ENCODE data around the gene CLEC12A.
"Not testable (repeated sequence)": the region's sequence is repeated elsewhere in the genome, so short reads cannot be mapped to it uniquely, and the experiment has no call there.

Gene CLEC12A

DNA sequence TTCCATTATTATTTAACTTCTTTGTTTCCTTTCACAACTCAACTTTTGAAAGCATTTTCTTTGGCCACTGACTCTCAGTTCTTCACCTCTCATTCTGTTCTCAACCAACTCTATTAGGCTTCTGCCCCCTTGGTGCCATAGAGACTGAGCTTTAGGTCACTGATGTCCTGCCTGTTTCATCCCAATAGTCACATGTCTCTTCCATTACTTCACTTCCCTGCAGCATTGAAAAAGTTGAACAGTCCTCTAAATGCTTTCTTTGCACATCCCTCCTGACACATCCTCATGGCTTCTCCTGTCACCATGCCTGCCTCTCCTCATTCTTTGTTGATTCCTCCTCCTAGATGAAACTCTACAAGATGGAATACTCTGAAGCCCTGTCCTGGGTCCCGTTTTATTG, 2.7 kb downstream of the CLEC12A start:
- DNase-seq = no peak

DNA sequence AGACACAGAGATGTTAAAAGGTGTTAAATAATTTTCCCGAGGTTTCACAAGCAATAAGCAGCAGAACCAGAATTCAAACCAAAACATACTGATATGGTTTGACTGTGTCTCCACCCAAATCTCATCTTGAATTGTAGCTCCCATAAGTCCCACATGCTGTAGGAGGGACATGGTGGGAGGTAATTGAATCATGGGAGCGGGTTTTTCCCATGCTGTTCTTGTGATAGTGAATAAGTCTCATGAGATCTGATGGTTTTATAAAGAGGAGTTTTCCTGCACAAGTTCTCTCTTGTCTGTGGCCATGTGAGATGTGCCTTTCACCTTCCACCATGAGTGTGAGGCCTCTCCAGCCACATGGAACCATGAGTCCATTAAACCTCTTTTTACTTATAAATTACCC, 3.5 kb downstream of the CLEC12A start:
- not testable (repeated sequence) for DNase-seq

DNA sequence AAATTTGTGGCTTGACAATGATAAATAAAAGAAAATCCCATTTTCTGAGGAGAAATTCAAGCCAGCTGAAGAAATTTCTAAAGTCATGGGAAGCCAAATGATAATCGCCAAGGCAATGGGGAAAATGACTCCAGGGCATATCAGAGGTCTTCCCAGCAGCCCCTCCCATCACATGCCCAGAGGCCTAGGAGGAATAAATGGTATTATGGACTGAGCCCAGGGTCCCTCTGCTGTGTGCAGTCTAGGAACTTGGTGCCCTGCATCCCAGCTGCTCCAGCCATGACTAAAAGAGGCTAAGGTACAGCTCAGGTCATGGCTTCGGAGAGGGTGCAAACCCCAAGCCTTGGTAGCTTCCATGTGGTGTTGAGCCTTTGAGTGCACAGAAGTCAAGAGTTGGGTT, 4.4 kb downstream of the CLEC12A start:
- no peak for DNase-seq

DNA sequence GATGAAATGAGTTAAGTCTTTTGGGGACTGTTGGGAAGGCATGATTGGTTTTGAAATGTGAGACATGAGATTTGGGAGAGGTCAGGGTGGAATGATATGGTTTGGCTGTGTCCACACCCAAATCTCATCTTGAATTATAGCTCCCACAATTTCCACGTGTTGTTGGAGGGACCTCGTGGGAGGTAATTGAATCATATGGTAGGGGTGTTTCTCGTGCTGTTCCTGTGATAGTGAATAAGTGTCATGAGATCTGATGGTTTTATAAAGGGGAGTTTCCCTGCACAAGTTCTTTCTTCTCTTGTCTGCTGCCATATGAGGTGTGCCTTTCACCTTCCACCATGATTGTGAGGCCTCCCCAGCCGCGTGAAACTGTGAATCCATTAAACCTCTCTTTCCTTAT, 5.4 kb downstream of the CLEC12A start:
- DNase-seq = not testable (repeated sequence)

DNA sequence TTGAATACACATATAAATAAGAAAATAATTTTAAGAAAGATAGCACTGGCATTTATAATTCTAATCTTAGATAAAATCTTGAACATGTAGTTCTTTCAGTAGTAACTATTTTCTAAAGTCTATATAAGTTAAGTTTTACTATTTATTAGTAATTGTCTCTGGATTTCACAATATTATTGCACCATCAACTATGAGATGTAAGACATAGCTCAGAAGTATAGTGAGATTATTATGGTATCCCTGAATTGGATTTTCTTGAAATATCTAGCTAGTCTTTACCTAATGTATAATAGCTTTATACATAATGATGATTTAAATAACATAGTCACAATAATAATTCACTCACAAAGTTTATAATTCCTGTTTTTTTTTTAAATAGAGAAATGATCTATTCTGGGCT, 6.7 kb downstream of the CLEC12A start:
- DNase-seq = no peak

DNA sequence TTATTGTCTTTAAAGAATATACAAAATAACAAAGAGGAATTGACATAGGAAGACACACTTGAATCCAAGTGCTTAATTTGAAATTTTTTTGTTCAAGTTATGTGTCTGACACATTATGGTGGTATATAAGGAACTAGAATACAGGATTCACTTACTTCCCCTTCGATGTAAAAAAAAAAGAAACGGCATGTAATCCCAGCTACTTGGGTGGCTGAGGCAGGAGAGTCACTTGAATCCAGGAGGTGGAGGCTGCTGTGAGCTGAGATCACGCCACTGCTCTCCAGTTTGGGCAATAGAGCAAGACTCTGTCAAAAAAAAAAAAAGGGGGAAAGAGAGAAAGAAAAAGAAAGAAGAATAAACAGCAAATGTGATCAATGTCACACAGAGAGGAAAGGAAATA, 8.9 kb downstream of the CLEC12A start:
- DNase-seq = no peak

DNA sequence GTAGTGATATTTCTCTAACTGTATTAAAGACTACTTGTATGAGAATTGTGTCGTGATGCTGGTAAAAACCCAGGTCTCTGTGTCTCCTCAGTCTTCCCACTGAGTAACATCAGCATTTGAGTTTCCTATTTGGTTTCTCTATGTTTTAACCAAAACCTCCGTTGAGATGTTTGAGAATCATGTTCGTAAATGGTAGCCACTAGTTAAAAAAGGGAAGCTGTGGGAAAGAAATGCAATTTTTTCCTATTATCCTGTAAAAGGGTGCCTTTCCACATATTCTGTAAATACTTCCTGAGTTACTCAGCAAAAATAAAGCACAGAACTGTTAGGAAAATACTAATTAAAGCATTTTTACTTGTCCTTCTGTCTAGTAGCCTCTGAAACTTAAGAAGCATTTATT, 20.7 kb downstream of the CLEC12A start:
- DNase-seq = no peak

DNA sequence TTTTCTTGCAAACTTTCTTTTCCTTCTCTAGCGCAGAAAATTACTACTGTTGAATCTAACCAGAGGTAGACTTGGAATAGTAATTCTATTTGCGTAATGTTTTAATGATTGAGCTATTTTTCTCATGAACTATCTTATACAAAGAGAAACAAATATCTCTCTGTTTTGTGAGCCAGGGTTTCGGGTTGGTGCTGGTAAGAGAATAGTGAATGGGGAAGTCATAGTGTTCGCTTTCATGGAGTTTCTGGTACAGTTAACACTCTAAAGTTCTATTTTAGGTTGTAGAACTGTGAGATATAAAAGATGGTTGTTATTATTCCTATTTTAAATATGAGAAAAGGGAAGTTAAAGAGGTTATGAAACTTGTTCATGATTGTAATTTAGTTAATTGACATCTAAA, 21.1 kb downstream of the CLEC12A start:
- DNase-seq = no peak

DNA sequence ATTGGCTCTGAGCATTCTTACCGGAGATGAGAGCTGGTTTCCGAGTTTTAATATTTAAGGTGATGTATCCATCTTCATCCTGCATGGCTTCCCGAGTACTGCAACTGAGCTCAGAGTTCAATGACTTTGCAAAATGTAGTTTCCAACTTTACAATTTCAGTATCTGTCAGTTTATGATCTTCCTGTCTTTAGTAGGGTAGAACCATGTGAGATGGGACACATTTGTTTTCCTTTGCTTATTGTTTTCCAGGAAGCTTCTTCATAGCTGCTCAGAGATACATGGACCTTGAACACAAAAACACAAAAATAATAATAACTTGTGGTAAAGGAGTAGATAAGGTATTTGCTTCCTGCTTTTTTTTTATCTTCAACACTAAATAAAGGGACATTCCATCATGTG, 27.8 kb downstream of the CLEC12A start, which contains the start of gene CLEC1B:
Gene CLEC1B, minus strand, starts transcription at position 106 of the 400 bp plus-strand sequence. Its CDS starts 21 bp downstream, at position 85.
- DNase-seq = no peak

DNA sequence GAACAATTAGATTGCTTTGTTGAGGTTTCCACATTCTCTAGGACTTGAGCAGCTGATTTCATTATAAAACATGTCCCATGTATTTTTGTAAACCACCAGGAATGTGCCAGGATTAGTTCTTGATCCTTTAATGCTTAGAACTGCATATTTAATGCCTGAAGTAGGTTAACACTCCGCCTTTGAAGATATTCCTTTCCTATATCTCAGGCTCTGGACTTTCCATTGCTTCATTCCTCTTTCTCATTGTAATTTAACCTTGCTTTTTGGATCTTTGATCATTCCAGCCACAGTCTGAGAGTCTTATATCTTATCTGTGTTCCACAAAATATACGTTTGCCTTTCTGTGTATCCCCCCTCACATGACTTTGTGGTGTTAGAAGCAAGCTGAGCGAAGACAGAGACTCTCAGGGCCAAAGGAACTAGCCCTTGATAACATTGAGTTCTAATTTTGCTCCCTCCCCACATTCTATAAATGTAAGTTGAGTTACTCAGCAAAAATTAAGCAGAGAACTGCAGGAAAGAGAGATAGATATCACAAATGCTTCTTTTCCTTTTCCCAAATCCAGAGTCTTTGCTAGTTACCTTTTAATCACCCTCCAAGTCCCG, 30.1 kb downstream of the CLEC12A start:
- DNase-seq = no peak

DNA sequence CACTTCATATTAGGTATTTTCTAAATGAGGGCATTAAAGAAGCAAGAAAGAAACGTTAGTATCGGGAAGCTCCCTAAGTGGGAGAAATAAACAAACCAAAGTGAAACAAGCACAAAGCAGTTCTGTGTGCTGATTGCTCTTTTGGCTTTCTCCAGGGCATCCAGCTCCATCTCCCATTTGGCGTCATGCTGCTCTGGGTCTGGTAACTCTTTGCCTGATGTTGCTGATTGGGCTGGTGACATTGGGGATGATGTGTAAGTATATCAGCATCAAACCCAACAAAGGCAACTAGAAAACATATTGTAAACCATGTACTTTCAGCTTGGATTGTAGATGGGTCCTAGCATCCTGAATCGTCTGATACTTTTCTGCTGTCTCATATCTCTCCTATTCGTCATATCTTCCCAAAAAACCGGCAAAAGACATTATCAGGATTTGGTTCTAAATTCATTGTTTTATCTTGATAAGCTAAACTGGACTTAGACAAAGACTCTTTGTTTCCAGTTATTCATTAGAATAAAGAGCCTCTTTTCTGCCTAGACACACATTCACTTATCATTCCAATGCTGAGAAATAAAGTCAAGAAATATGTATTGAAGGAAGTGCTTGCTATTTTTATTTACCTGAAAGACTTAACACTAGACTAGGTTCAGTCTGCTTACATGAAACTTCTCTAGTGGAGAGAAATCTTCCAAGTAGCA, 41.6 kb downstream of the CLEC12A start:
- DNase-seq = no peak

DNA sequence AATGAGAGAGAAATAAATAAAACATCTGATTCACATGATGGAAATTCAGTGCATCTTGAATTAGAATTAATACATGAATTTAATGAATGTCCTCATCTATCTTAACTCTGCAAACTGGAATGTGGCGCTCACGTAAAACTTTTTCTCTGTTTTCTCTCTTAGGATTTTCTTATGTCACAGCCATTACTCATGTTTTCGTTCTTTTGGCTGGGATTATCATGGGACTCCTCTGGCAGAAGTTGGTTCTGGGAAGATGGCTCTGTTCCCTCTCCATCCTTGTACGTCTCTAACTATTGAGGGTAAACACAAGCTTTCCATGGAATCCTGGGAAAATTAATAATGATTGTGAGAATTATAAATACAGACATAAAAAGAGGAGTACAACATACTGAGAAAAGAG, 44.2 kb downstream of the CLEC12A start:
- no peak for DNase-seq

DNA sequence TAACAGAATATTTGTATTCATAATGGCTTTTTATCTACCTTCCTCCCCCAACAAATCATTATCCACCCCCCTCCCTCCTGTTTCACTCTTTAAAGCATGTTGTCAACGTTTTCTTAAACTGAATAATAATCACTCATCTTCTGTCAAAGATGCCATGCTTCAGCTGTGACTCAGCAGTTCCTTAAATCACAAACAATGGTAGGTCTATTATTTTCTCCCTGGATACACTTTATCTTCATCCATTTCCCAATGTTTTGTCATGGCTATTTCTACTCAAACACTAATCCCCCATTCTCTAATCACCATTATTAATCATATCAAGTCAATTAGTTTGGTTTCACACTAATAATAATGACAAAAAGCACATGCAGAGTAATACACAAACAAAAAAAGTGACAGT, 45.7 kb downstream of the CLEC12A start:
- peak in 1 of 5 experiments; percentile 8 for DNase-seq

DNA sequence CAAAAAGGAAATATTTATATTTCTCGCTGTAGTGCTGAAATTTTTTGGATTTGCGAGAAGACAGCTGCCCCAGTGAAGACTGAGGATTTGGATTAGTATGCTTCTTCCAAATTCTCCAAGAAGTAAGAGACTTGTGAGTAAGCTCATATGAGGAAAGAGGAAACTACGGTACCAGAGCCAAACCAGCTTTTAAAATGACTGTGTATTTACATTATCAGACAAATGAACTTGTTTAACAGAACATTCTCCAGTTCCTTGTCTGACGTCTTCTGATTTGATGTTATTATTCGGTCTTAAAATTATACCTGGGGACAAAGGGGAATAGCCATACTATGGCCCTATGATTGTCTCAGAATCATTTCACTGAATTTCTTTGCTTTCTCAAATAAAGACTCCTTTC, 47.2 kb downstream of the CLEC12A start:
- no peak for DNase-seq

DNA sequence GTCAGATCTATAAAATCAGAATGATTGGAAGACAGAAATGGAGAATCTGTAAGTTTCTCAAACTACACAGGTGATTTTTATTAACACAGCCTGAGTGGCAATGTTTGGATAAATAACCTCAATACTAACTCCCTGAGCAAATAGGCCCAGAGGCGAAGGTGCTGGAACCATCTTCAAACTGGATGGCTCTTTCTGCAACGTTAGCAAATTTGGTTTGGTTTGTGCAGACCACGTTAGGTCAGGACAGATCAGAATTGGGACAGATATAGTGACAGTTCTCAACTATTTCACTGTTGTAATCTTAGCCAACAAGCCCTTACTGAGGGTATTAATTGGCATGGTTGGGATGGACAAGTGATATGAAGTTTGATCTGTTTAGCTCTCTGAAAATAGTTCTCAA, 50.1 kb downstream of the CLEC12A start:
- no peak for DNase-seq

DNA sequence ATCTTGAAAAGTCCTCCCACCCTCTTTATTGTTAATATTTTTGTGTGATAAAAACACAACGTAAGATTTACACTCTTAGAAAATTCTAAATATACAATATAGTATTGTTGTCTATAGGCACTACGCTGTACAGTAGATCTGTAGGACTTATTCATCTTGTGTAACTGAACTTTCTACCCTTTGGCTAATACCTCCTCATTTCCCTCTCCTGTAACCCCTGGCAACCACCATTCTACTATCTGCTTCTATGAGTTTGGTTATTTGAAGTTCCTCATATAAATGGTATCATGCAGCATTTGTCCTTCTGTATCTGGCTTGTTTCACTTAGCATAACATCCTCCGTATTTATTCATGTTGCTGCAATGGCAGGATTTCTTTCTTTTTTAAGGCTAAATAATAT, 54.0 kb downstream of the CLEC12A start:
- DNase-seq = no peak

DNA sequence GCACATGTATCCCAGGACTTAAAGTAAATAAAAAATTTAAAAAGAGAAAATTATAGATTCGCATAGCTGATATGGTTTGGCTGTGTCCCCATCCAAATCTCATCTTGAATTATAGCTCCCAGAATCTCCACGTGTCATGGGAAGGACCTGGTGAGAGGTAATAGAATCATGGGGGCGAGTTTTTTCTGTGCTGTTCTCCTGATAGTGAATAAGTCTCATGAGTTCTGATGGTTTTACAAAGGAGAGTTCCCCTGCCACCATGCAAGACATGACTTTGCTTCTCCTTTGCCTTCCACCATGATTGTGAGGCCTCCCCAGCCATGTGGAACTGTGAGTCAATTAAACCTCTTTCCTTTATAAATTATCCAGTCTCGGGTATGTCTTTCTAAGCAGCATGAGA, 55.5 kb downstream of the CLEC12A start:
- DNase-seq = not testable (repeated sequence)

DNA sequence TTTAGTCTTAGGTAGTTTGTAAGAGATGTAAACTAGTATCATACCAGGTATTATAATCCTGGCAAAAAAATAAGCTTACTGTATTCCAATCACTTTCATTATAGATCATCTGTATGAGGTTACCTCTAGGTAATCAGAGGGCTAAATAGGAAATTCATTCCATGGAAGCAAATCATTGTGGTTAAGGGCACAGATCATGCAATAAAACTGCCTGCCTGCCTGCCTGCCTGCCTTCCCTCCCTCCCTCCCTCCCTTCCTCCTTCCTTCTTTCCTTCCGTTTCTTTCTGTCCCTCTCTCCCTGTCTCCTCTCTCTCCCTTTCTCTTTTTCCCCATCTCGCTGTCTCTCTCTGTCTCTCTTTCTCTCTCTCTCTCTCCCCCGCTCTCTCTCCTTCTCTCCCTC, 56.1 kb downstream of the CLEC12A start:
- DNase-seq = no peak

DNA sequence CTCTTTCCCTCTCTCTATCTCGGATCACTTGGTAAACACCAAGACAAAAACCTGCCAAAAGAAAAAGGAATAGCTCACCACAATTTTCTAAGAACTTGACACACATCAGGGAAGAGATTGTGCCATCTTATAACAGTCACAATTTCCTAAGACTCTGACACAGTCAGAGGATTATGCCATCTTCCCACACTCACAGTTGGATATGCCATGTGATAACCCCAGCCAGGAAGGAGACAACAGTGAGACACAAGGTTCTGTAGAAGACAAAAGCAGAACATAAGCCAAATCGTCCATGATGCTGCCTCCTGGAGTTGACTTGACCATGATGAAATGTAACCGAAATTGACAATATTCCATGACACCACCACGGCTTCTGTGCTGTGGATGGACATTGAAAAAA, 56.5 kb downstream of the CLEC12A start:
- DNase-seq = no peak

DNA sequence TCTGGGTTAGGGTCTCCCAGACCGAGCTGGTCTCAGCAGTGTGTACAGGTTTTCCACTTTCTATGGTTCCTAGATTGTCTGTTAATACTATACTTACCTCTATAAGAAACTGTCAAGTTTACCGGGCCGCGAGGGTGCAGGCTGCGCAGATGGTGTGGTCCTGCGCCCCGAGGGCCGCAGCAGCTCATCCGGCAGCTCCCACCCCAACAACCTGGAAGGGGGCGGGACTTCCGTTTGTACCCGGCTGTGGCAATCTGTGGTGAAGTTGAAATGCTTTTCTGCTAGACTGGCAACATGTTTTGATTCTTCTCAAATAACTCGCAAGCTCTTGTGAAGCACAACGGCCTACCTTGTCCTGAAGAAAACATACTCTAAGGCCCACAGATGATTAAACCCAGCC, 59.2 kb downstream of the CLEC12A start, which contains the start of gene CLEC9A:
Gene CLEC9A, plus strand, starts transcription at position 237 of the 400 bp plus-strand sequence. CDS start 22,006 bp downstream, outside the sequence.
- no peak for DNase-seq

DNA sequence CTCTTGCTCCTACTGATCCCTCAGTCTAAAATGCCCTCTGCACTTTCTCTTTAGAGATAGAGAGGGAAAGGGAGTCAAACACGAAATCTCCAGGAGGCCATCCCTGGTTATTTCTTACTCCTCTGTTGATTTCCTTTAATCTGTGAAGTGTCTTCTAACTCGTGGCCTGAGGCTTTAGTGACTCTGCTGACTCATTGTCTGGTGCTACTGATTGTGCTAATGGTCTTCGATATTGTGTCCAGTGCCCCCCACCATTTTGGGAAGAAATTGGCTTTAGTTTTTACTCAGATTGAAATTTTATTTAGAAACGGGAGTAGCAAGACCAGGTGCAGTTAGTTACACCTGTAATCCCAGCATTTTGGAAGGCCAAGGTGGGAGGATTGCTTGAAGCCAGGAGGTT, 60.1 kb downstream of the CLEC12A start:
- no peak for DNase-seq

DNA sequence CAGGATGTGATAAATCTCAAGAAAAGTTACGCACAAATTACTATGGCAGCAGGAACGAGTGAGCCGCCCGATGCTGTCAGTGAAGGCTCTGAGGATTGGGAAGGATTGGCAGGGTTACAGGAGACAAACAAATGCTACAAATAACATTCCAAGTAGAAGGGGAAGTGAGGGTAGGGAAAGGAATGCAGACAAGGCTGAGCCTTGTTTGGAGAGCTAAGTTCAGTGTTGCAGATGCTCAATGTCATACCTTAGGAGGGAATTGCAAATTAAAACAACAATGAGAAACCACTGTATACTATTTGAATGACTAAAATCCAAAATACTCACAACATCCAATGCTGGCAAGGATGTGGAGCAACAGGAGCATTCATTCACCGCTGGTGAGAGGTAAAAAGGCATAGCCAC, 60.6 kb downstream of the CLEC12A start:
- no peak for DNase-seq

DNA sequence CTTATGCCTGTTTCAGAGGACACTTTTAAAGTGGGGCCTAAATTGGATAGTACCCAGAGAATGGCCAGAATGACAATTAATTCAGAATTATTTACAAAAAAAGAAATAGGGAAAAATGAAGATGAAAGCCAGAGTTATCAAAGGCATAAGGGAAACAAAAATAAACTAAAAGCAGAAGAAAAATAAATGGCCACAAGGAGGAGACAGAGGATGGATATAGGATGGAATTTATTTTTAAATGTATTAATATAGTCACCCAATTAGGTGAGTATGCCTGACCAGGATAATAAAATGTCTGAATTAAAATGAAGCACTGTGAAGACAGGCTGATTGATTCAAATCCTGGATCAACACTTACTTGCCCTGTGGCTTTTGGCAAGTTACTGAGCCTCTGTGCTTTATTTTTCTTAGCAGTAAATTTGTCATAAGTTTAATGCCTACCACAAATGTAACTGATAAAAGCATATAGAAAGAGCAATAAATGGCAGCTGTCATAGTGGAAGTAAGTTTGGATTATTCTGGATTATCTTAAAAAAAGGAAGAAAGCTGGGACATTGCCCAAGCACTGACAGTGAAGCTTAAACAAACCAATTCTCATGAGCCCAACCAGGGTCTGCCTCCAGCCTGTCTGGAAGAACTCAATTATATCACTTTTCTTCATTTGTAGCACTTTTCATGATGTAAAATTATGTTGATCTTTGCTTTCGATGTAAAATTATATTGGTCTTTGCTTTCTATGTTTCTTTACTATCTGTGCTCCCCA, 62.8 kb downstream of the CLEC12A start:
- DNase-seq = no peak
